Memory B cell (primary cell): ENCODE measurements around the gene TRMT61A.
A peak's percentile ranks its signal among the peaks of the same experiment; 100 is the strongest.

ENCODE experiments used
- ATAC-seq: fragments of 150-1000 bp; cut with Tn5 transposase; 2 replicates; pipeline ENCODE4 v1.10.0; 2021; ENCODE audit warnings: low read depth, mild to moderate bottlenecking, moderate library complexity
- DNase-seq, 2 donors: peaks; one replicate each; pipeline ENCODE4 v3.0.0; 2022; ENCODE audit warnings: low spot score in 2 of 2
- H3K27ac Mint-ChIP-seq: one replicate; pipeline ENCODE4 v1.8.0; 2022; ENCODE audit warnings: mild to moderate bottlenecking, moderate library complexity, mixed read lengths
- H3K27me3 Mint-ChIP-seq: one replicate; pipeline ENCODE4 v1.8.0; 2022; ENCODE audit warnings: mixed read lengths
- H3K36me3 Mint-ChIP-seq: one replicate; pipeline ENCODE4 v1.8.0; 2022; ENCODE audit warnings: mild to moderate bottlenecking, mixed read lengths
- H3K4me1 Mint-ChIP-seq: one replicate; pipeline ENCODE4 v1.8.0; 2022; ENCODE audit warnings: mixed read lengths
- H3K4me3 Mint-ChIP-seq: one replicate; pipeline ENCODE4 v1.8.0; 2022; ENCODE audit warnings: mild to moderate bottlenecking, moderate library complexity, mixed read lengths
- H3K9me3 Mint-ChIP-seq: one replicate; pipeline ENCODE4 v1.8.0; 2022; ENCODE audit warnings: mixed read lengths

Gene TRMT61A

DNA sequence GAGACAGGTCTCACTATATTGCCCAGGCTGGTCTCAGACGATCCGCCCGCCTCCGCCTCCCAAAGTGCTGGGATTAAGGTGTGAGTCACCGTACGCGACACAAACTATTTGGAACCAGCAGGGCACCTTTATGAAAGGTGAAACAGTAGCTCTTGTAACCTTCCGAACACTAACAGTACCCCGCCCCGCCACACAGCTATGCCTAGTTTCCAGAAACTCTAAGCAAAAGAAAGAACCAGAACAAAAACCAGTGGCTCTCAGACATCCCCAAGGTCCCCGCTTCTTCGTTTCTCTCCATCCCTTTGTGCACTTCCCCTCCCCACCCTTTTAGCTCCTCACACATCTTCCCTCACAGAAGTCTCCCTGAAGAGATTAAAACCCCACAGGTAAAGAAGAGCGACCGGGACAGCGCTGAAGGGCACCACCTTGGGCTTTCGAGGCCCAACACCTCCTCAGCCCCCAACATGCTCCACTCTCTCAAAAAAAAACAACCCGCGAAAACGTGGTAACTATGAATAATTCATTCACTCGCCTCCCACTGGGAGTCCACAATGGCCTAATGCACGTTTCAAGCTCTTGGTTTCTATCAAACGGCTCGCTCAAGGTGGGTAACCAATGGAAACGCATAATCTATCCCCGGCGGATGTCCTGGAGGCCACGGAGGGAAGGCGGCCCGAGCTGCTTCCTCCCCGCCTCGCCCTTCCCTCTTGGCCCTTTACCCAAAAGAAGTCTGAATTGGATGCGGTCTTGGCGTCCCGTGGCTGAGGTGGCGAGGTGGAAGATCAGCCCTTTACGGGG is 32.6 kb downstream of the TRMT61A start:
- ATAC-seq = peak; percentile 15
- Mint-ChIP-seq H3K27ac (peak overlapping the region; percentile 83), H3K27me3 (no peaks in the 10 kb centered on the region), H3K9me3 (no peaks in the 10 kb centered on the region), H3K4me3 (peak overlapping the region; percentile 93), H3K4me1 (peaks cover 28% of the 10 kb centered on the region), H3K36me3 (peaks cover 5% of the 10 kb centered on the region)
- peak in 1 of 2 donors; percentile 12 for DNase-seq

DNA sequence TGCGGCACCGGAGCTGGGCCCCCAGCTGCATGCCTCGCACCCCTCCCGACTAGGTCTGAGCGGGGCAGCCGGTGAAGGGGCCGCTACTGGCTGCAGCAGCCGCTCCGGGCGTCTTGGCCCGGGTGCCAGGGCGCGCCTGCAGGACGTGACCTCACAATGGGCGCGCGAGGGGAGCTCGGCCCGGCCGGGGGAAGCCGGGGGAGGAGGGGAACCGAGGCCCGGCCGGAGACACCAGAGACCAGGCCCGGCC is 33.1 kb downstream of the TRMT61A start:
- H3K4me3 Mint-ChIP-seq = peak overlapping the region; percentile 93
- peaks cover 5% of the 10 kb centered on the region for H3K36me3 Mint-ChIP-seq
- H3K4me1 Mint-ChIP-seq = peaks cover 25% of the 10 kb centered on the region
- no peaks in the 10 kb centered on the region for H3K27me3 Mint-ChIP-seq
- H3K9me3 Mint-ChIP-seq = no peaks in the 10 kb centered on the region
- ATAC-seq = no peak
- peak overlapping the region; percentile 83 for H3K27ac Mint-ChIP-seq
- no peak for DNase-seq

GRCh38 chr14:103562429-103563225 is 33.6 kb downstream of the TRMT61A start, which contains the start of the genes BAG5 and COA8:
Gene BAG5 (minus strand): TSS chr14:103562657. CDS start chr14:103561164, 1,493 bp downstream.
Gene COA8 (plus strand): TSS chr14:103562960. CDS start chr14:103563002, 42 bp downstream.
- peaks cover 23% of the 10 kb centered on the region for H3K4me1 Mint-ChIP-seq
- H3K36me3 Mint-ChIP-seq = peaks cover 5% of the 10 kb centered on the region
- ATAC-seq (peak; percentile 85), DNase-seq (peak; percentile 78 to 96)
- H3K27ac Mint-ChIP-seq = peak within 1 kb of the TSS; percentile 83
- H3K27me3 Mint-ChIP-seq = no peaks in the 10 kb centered on the region
- peak within 1 kb of the TSS; percentile 93 for H3K4me3 Mint-ChIP-seq
- H3K9me3 Mint-ChIP-seq = no peaks in the 10 kb centered on the region

- ATAC-seq (peak; percentile 21), DNase-seq (no peak)
- no peaks in the 10 kb centered on the region for H3K9me3 Mint-ChIP-seq
- peak overlapping the region; percentile 74 for H3K27ac Mint-ChIP-seq
- peak overlapping the region; percentile 93 for H3K4me3 Mint-ChIP-seq
- H3K36me3 Mint-ChIP-seq = peaks cover 5% of the 10 kb centered on the region
- H3K4me1 Mint-ChIP-seq = peaks cover 28% of the 10 kb centered on the region
- no peaks in the 10 kb centered on the region for H3K27me3 Mint-ChIP-seq
Observed at GRCh38 chr14:103563226-103563620, 34.2 kb downstream of the TRMT61A start.

DNA sequence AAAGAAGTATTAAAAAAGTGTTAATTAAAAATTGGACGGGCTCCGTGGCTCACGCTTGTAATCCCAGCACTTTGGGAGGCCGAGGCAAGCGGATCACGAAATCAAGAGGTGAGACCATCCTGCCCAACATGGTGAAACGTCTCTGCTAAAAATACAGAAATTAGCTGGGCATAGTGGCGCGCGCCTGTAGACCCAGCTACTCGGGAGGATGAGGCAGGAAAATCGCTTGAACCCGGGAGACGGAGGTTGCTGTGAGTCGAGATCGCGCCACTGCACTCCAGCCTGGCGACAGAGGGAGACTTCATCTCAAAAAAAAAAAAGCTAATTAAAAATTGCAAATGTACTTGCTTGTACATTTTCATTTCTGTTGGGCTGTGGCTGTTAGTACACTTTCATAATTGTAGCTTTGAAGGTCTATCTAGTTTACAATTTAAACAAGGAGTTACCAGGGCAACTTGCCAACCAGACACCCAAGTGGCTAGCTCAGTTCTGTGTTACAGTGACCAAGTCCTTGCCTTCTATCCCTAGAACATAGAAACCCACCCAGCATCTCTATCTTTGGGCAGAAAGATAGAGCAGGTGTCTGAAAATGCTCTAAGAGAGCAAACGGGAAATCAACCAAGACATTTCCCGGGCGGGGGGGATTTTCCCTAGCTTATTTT is 35.0 kb downstream of the TRMT61A start:
- Mint-ChIP-seq H3K27me3 (no peaks in the 10 kb centered on the region), H3K36me3 (peaks cover 5% of the 10 kb centered on the region), H3K27ac (no peak overlapping the region), H3K9me3 (no peaks in the 10 kb centered on the region), H3K4me3 (peak overlapping the region; percentile 93), H3K4me1 (peaks cover 28% of the 10 kb centered on the region)
- DNase-seq = no peak
- no peak for ATAC-seq

- DNase-seq = no peak
- no peaks in the 10 kb centered on the region for H3K27me3 Mint-ChIP-seq
- H3K4me3 Mint-ChIP-seq = no peak overlapping the region
- no peaks in the 10 kb centered on the region for H3K9me3 Mint-ChIP-seq
- no peak for ATAC-seq
- H3K27ac Mint-ChIP-seq = no peak overlapping the region
- peaks cover 11% of the 10 kb centered on the region for H3K4me1 Mint-ChIP-seq
- peaks cover 7% of the 10 kb centered on the region for H3K36me3 Mint-ChIP-seq
Observed at GRCh38 chr14:103568952-103569351, 40.0 kb downstream of the TRMT61A start.

DNA sequence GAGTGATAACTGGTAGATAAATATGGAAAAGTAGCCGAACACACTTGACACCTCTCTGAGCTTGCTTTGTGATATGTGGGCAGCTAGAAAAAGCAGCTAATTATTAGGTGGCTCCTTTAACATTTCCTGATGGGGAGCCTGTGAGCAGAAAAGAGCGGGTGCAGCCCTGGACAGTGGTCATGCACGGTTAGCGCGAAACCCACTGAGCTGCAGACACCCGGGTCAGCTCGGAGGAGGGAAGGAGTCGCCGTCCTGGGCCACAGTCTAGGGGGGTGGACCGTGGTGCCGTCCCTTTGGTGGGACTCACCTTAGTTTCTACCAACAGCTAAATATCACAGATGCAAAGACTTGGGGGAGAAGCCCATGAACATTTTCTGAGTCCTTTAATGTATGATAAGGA is 40.4 kb downstream of the TRMT61A start:
- Mint-ChIP-seq H3K36me3 (peaks cover 9% of the 10 kb centered on the region), H3K4me1 (peaks cover 11% of the 10 kb centered on the region), H3K9me3 (no peaks in the 10 kb centered on the region), H3K27me3 (no peaks in the 10 kb centered on the region), H3K4me3 (no peak overlapping the region), H3K27ac (no peak overlapping the region)
- no peak for DNase-seq
- ATAC-seq = no peak

DNA sequence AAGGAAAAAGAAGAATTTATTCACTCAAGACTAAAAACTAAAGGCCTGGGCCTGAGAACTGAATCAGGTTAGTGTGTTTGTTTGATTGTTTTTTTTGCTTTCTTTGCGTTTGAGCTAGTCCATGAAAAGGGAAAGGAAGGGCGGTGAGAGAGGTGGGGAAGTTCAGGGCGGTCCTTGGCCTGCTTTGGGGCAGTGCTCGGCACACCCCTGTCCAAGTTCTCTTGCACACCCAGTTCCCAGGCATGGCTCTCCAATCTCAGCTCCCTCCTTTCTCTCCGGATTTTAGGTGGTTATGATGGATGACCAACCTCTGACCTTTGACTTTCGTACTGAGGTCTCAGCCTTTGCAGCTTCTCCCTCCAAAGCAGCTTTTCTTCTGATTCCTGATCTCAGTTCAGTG is 45.1 kb downstream of the TRMT61A start:
- H3K27me3 Mint-ChIP-seq = no peaks in the 10 kb centered on the region
- no peak for ATAC-seq

GRCh38 chr14:103574707-103575285 is 45.8 kb downstream of the TRMT61A start:
- no peaks in the 10 kb centered on the region for H3K27me3 Mint-ChIP-seq
- H3K4me3 Mint-ChIP-seq = no peak overlapping the region
- H3K4me1 Mint-ChIP-seq = no peaks in the 10 kb centered on the region
- DNase-seq (no peak), ATAC-seq (no peak)
- no peak overlapping the region for H3K27ac Mint-ChIP-seq
- no peaks in the 10 kb centered on the region for H3K9me3 Mint-ChIP-seq
- peaks cover 21% of the 10 kb centered on the region for H3K36me3 Mint-ChIP-seq

More for the DNA sequence above, 45.1 kb downstream of the TRMT61A start:
- no peak for DNase-seq
- peaks cover 21% of the 10 kb centered on the region for H3K36me3 Mint-ChIP-seq
- no peak overlapping the region for H3K4me3 Mint-ChIP-seq
- peaks cover 3% of the 10 kb centered on the region for H3K4me1 Mint-ChIP-seq
- H3K27ac Mint-ChIP-seq = no peak overlapping the region
- no peaks in the 10 kb centered on the region for H3K9me3 Mint-ChIP-seq

DNA sequence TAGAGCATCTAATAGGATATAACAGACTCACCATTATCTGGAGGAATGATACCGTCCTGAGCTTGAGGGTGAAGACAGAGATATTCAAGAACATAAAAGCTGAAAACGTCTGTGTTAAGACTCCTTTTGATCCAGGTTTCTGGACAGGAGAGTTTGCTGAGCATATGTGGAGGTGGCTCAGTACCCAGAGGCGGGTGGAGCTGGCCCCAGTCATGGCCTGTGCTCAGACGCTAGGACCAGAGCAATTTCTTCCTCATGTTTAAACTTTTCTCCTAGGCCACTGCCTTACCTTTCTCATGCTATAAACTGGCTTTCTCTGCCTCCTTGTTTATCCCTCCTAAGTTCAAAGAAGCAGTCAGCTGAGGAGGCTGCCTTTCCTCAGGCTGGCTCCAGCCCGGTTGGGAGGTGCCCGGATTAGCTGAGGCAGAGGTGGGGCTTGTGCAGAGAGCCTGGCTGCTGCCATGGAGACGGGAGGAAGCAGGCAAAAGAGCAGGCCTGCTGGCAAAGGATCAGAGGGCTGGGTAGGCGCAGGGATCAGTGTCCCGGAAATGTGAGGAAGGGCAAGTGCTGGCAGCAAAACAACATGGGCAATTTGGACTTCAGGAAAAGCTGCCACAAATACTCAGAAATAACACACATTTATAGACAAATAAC is 47.5 kb downstream of the TRMT61A start:
- Mint-ChIP-seq H3K4me1 (no peaks in the 10 kb centered on the region), H3K9me3 (no peaks in the 10 kb centered on the region), H3K36me3 (peaks cover 21% of the 10 kb centered on the region), H3K4me3 (no peak overlapping the region), H3K27me3 (no peaks in the 10 kb centered on the region), H3K27ac (peak overlapping the region; percentile 62)
- ATAC-seq = no peak
- no peak for DNase-seq

GRCh38 chr14:103578401-103579075 is 49.5 kb downstream of the TRMT61A start:
- DNase-seq (no peak), ATAC-seq (no peak)
- Mint-ChIP-seq H3K9me3 (no peaks in the 10 kb centered on the region), H3K27me3 (no peaks in the 10 kb centered on the region), H3K27ac (no peak overlapping the region), H3K4me1 (no peaks in the 10 kb centered on the region), H3K4me3 (no peak overlapping the region), H3K36me3 (peaks cover 22% of the 10 kb centered on the region)

DNA sequence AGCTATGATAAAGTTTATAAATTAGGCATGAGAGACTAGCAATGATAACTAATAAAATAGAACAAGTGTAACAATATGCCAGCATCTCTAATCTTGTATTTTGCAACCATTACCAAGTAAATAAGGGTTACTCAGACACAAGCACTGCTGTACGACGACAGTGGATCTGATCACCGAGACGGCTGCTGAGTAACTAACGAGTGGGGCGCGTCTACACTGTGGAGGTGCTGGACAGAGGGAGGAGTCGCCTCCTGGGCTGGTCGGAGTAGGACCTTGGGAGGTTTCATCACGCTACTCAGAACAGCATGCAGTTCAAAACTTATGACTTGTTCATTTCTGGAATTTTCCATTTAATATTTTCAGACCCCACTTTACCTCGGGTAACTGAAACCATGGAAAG is 52.2 kb downstream of the TRMT61A start:
- no peak overlapping the region for H3K27ac Mint-ChIP-seq
- peaks cover 11% of the 10 kb centered on the region for H3K36me3 Mint-ChIP-seq
- no peaks in the 10 kb centered on the region for H3K4me1 Mint-ChIP-seq
- no peak for DNase-seq
- no peak for ATAC-seq
- H3K9me3 Mint-ChIP-seq = no peaks in the 10 kb centered on the region
- no peak overlapping the region for H3K4me3 Mint-ChIP-seq
- H3K27me3 Mint-ChIP-seq = no peaks in the 10 kb centered on the region
